PFSK-1 (cell line): ENCODE data around the gene VILL.

Experiments used
- POLR2AphosphoS5 ChIP-seq: IDR thresholded peaks from 2 replicates; pipeline ENCODE4 v1.6.1; 2012; ENCODE audit warnings: low read depth, mild to moderate bottlenecking, control low read depth, low read length, moderate library complexity
- SIN3A ChIP-seq: IDR thresholded peaks from 2 replicates; pipeline ENCODE4 v1.6.1; 2012; ENCODE audit warnings: mild to moderate bottlenecking, low read length, moderate library complexity, borderline replicate concordance; ENCODE audit not compliant: insufficient read depth

DNA sequence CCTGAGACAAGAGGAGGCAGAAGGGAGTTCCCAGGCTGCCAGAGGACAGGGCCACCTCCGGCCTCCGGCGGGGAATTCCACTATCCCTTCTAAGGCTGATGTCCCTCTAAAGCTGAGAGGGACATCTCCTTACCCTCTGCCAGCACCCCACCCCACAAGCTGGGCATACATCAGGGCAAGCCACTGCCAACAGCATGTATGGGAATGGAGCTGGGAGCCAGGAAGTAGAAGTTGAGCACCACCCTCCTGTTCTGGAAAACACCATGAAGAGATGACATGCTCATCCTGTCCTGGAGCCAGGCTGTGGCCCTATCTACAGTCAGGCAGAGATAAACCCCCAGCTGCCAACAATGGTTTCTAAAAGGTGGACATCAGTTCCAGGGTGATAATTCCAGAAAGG, 31.7 kb downstream of the VILL start:
- TF ChIP-seq SIN3A: no peak
- no peak for TF ChIP-seq POLR2AphosphoS5
